Measurements from ENCODE around the gene MVB12B. TPM values are rescaled to one million over a fixed set of nuclear protein-coding genes. Genes with fewer than 3 reads are reported as not detected.

MVB12B gene
- total and polyA plus RNA-seq, 2 donors (not counting 1 experiment from before 2014, with no cell fraction given), result 2.5 to 2.6 TPM

- Histone ChIP-seq H3K4me3 (replicated peaks in 1 of 4; ENCODE audit: control extremely low read depth in 1 of 4, insufficient read depth in 1 of 4, low read depth in 3 of 4, low read length in 4 of 4) (no peak overlapping the region), H3K4me1 (ENCODE audit: control insufficient read depth, extremely low read depth, insufficient read depth, low read length) (no peaks in the 10 kb centered on the region), H3K9me3 (ENCODE audit: control insufficient read depth, insufficient read depth, low read depth, low read length) (no peaks in the 10 kb centered on the region), H3K79me2 (ENCODE audit: control insufficient read depth, insufficient read depth, low read length) (no peaks in the 10 kb centered on the region), H3K4me2 (ENCODE audit: extremely low read depth, insufficient read depth, low read length) (no peak overlapping the region), H3K27ac (ENCODE audit: insufficient read depth, low read length) (no peak overlapping the region), H2AFZ (ENCODE audit: low read length) (no peak overlapping the region), H3K36me3 (ENCODE audit: control insufficient read depth, insufficient read depth, low read length) (no peaks in the 10 kb centered on the region), H3K9ac (ENCODE audit: insufficient read depth, low read length) (no peak overlapping the region), H3K27me3 (ENCODE audit: control insufficient read depth, insufficient read depth, low read length) (no peaks in the 10 kb centered on the region), H4K20me1 (ENCODE audit: control insufficient read depth, extremely low read depth, insufficient read depth, low read length) (no peaks in the 10 kb centered on the region)
- TF ChIP-seq CTCF (conservative IDR thresholded peaks at IDR 0.05 in 1 of 2, IDR thresholded peaks at IDR 0.05 in 1 of 2; ENCODE audit: low read depth in 1 of 2, low read length in 2 of 2) (no peak), EZH2 (IDR thresholded peaks at IDR 0.05; ENCODE audit: low read length, missing control alignments) (no peak)
- DNase-seq (ENCODE audit: low read depth in 2 of 2), result peak in 1 of 2 donors; percentile 52
These were observed 8.3 kb downstream of the MVB12B start for GRCh38 chr9:126334721-126335621.

- Histone ChIP-seq H2AFZ (ENCODE audit: low read length) (no peak overlapping the region), H3K4me1 (ENCODE audit: control insufficient read depth, extremely low read depth, insufficient read depth, low read length) (no peaks in the 10 kb centered on the region), H3K4me3 (replicated peaks in 1 of 4; ENCODE audit: control extremely low read depth in 1 of 4, insufficient read depth in 1 of 4, low read depth in 3 of 4, low read length in 4 of 4) (no peak overlapping the region), H3K27me3 (ENCODE audit: control insufficient read depth, insufficient read depth, low read length) (no peaks in the 10 kb centered on the region), H3K79me2 (ENCODE audit: control insufficient read depth, insufficient read depth, low read length) (no peaks in the 10 kb centered on the region), H3K9ac (ENCODE audit: insufficient read depth, low read length) (no peak overlapping the region), H3K9me3 (ENCODE audit: control insufficient read depth, insufficient read depth, low read depth, low read length) (no peaks in the 10 kb centered on the region), H4K20me1 (ENCODE audit: control insufficient read depth, extremely low read depth, insufficient read depth, low read length) (no peaks in the 10 kb centered on the region), H3K4me2 (ENCODE audit: extremely low read depth, insufficient read depth, low read length) (no peak overlapping the region), H3K27ac (ENCODE audit: insufficient read depth, low read length) (no peak overlapping the region), H3K36me3 (ENCODE audit: control insufficient read depth, insufficient read depth, low read length) (no peaks in the 10 kb centered on the region)
- no peak for DNase-seq (ENCODE audit: low read depth in 2 of 2)
- TF ChIP-seq EZH2 (IDR thresholded peaks at IDR 0.05; ENCODE audit: low read length, missing control alignments) (no peak), CTCF (conservative IDR thresholded peaks at IDR 0.05 in 1 of 2, IDR thresholded peaks at IDR 0.05 in 1 of 2; ENCODE audit: low read depth in 1 of 2, low read length in 2 of 2) (no peak)
These were observed 9.5 kb downstream of the MVB12B start for GRCh38 chr9:126335837-126336735.

DNA sequence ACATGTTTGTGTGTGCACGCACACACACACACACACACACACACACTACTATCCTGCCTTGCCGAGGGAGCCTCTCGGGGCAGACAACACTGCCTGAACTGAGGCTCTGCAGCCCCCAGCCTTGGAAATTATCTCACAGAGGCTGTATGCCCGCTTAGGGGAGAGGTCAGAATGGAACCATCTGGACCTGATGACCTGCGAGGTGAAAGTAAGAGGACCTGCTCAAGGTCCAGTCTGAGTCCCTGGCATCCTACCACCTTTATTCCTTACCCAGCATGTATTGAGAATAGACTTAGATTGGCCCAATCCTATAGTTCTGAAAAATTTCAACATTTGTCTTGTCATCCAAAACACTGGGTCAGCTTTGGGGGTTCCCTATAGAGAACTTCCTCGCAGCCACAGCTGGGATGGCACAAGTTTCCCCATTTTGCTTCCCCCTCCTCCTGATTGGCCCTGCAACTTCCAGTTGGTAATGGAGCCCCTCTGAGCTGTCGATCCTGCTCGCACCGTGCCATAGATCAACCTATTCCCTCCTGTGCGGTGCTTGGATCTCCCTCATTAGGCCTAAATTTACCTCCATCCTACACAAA is 10.2 kb downstream of the MVB12B start:
- Histone ChIP-seq H4K20me1 (ENCODE audit: control insufficient read depth, extremely low read depth, insufficient read depth, low read length) (no peaks in the 10 kb centered on the region), H3K4me3 (replicated peaks in 1 of 4; ENCODE audit: control extremely low read depth in 1 of 4, insufficient read depth in 1 of 4, low read depth in 3 of 4, low read length in 4 of 4) (no peak overlapping the region), H3K9ac (ENCODE audit: insufficient read depth, low read length) (no peak overlapping the region), H3K9me3 (ENCODE audit: control insufficient read depth, insufficient read depth, low read depth, low read length) (no peaks in the 10 kb centered on the region), H3K79me2 (ENCODE audit: control insufficient read depth, insufficient read depth, low read length) (no peaks in the 10 kb centered on the region), H2AFZ (ENCODE audit: low read length) (no peak overlapping the region), H3K4me1 (ENCODE audit: control insufficient read depth, extremely low read depth, insufficient read depth, low read length) (no peaks in the 10 kb centered on the region), H3K4me2 (ENCODE audit: extremely low read depth, insufficient read depth, low read length) (no peak overlapping the region), H3K36me3 (ENCODE audit: control insufficient read depth, insufficient read depth, low read length) (no peaks in the 10 kb centered on the region), H3K27me3 (ENCODE audit: control insufficient read depth, insufficient read depth, low read length) (no peaks in the 10 kb centered on the region), H3K27ac (ENCODE audit: insufficient read depth, low read length) (no peak overlapping the region)
- no peak for DNase-seq (ENCODE audit: low read depth in 2 of 2)
- TF ChIP-seq CTCF (conservative IDR thresholded peaks at IDR 0.05 in 1 of 2, IDR thresholded peaks at IDR 0.05 in 1 of 2; ENCODE audit: low read depth in 1 of 2, low read length in 2 of 2) (no peak), EZH2 (IDR thresholded peaks at IDR 0.05; ENCODE audit: low read length, missing control alignments) (no peak)

All from fibroblast of lung (primary cell).